ENCODE data around the gene PTH2R.

The PTH2R gene

DNA sequence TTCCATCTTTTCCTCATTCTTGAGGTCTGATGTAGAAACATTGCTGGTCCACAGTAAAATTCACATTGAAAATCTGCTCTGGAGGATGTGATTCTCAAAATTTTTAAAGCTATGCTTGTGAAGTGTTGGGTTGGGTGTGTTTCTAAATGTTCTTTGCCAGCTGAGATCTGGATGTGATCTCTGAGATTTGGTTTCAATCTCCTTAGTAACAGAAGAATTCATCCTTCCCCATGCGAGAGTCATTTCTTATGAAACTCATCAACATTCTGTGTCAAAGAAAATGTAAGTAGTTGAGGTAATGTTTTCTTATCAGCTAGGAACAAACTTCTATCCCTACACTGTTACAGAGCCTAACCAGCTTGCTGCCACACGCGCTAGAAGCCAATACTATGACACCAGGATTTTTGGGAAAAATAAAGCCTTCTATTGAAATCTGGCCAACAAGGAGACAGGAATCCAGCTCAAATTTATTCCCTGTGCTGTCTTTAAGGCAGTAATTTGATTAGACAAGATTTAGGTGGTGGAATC, 134.9 kb downstream of the PTH2R start:
- Mint-ChIP-seq H3K36me3 (ENCODE audit: low read depth) (no peaks in the 10 kb centered on the region), H3K4me3 (no peak overlapping the region), H3K9me3 (peaks cover 6% of the 10 kb centered on the region), H3K27ac (no peak overlapping the region), H3K4me1 (no peaks in the 10 kb centered on the region), H3K27me3 (ENCODE audit: low read depth, poor library complexity) (no peaks in the 10 kb centered on the region)
- TF ChIP-seq, protein P1, sequence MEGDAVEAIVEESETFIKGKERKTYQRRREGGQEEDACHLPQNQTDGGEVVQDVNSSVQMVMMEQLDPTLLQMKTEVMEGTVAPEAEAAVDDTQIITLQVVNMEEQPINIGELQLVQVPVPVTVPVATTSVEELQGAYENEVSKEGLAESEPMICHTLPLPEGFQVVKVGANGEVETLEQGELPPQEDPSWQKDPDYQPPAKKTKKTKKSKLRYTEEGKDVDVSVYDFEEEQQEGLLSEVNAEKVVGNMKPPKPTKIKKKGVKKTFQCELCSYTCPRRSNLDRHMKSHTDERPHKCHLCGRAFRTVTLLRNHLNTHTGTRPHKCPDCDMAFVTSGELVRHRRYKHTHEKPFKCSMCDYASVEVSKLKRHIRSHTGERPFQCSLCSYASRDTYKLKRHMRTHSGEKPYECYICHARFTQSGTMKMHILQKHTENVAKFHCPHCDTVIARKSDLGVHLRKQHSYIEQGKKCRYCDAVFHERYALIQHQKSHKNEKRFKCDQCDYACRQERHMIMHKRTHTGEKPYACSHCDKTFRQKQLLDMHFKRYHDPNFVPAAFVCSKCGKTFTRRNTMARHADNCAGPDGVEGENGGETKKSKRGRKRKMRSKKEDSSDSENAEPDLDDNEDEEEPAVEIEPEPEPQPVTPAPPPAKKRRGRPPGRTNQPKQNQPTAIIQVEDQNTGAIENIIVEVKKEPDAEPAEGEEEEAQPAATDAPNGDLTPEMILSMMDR (IDR thresholded peaks at IDR 0.05) = no peak
- no peak for DNase-seq

DNA sequence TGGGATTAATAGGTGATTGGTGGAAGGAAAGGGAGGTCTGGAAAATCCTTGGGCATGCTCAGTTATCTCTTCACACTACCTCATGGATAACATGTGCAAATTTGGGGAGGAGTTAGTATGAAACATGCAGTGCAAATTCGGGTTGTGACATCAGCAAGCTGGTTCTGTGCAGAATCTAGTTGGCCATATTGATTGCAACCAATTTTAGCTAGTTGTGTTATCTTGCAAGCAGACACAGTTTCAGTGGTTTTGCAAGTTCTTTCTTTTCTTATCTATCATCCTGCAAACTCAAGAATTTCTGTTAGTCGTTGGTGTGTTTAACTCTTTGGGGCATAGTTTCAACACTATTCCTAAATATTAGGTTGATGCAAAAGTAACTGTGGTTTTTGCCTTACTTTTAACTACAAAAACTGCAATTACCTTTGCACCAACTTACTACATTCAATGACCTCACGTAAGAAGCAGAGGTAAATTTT, 135.4 kb downstream of the PTH2R start:
- no peaks in the 10 kb centered on the region for H3K36me3 Mint-ChIP-seq (ENCODE audit: low read depth)
- no peaks in the 10 kb centered on the region for H3K27me3 Mint-ChIP-seq (ENCODE audit: low read depth, poor library complexity)
- no peak for DNase-seq
- TF ChIP-seq, protein P1 (IDR thresholded peaks at IDR 0.05) = no peak
- H3K9me3 Mint-ChIP-seq = peaks cover 4% of the 10 kb centered on the region
- no peak overlapping the region for H3K4me3 Mint-ChIP-seq
- H3K27ac Mint-ChIP-seq = no peak overlapping the region
- H3K4me1 Mint-ChIP-seq = no peaks in the 10 kb centered on the region

DNA sequence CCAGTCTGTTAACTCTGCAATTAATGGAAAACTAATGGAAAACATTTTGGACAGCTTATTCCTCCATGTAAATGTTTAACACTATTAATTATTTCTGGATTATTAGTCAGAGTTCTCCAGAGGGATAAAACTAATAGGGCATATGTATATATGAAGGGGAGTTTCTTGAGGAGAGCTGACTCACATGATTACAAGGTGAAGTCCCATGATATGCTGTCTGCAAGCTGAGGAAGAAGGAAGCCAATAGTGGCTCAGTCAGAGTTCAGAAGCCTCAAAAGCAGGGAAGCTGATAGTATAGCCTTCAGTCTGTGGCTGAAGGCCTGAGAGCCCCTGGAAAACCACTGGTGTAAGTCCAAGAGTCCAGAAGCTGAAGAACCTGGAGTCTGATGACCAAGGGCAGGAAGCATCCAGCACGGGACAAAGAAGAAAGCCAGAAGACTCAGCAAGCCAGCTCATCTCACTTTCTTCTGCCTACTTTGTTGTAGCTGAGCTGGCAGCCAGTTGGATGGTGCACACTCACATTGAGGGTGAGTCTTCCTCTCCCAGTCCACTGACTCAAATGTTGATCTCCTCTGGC, 136.0 kb downstream of the PTH2R start:
- Mint-ChIP-seq H3K9me3 (no peaks in the 10 kb centered on the region), H3K36me3 (ENCODE audit: low read depth) (no peaks in the 10 kb centered on the region), H3K27me3 (ENCODE audit: low read depth, poor library complexity) (no peaks in the 10 kb centered on the region), H3K4me3 (no peak overlapping the region), H3K4me1 (no peaks in the 10 kb centered on the region), H3K27ac (no peak overlapping the region)
- no peak for DNase-seq
- TF ChIP-seq, protein P1 (IDR thresholded peaks at IDR 0.05) = no peak

All from nephron progenitor cell (in vitro differentiated cells).